Activated naive CD4-positive, alpha-beta T cell treated with Interleukin-2 at 50 U/mL for 16 hours (primary cell): ENCODE data around the gene CD3G.

Experiments
- DNase-seq: peaks from one replicate; pipeline ENCODE4 v3.0.0-alpha.2; 2020

CD3G gene

DNA sequence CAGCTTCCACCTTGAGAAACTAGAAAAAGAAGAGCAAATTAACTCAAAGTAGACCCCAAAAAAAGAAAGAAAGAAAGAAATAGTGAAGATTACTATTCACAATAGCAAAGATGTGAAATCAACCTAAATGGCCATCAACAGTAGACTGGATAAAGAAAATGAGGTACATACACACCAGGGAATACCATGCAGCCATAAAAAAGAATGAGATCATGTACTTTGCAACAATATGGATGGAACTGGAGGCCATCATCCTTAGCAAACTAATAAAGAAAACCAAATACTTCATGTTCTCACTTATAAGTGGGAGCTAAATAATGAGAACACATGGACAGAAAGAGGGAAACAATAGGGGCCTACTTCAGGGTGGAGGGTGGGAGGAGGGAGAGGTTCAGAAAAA lies 15.4 kb upstream of the CD3G start:
- no peak for DNase-seq

DNA sequence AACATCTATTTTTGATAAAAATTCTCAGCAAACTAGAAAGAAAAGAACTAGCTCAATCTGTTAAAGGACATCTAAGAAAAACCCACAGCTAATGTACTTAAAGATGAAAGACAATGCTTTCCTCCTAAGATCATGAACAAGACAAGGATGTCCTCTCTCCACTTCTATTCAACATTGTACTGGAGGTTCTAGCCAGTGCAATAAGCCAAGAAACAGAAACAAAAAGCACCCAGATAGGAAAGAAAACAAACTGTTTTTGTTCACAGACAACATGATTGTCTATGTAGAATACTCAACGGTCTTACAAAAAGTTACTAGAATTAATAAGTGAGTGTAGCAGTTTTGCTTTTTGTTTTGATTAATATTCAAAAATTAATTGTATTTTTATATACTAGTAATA lies 9.4 kb upstream of the CD3G start:
- DNase-seq = no peak

DNA sequence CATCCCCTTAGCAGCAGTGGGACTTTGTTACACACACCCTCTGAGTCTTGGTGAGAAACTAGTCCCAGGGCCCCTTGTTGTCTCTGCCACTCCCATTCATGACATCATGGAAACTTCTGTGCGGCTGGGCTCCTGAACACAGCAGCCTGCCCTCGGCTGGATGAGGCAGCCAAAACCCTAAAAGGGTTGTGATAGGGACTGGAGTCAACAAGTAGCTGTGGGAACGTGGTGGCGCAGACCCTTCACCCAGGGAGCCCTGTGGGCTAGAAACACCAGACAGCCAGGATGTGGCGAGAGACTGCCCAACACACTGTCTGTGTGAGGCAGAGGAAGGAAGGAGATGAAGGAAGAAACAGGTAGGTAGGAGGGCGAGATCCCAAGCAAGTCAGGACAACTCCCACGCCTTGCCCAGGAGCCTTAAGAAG lies 5.5 kb upstream of the CD3G start:
- DNase-seq = peak; percentile 83

DNA sequence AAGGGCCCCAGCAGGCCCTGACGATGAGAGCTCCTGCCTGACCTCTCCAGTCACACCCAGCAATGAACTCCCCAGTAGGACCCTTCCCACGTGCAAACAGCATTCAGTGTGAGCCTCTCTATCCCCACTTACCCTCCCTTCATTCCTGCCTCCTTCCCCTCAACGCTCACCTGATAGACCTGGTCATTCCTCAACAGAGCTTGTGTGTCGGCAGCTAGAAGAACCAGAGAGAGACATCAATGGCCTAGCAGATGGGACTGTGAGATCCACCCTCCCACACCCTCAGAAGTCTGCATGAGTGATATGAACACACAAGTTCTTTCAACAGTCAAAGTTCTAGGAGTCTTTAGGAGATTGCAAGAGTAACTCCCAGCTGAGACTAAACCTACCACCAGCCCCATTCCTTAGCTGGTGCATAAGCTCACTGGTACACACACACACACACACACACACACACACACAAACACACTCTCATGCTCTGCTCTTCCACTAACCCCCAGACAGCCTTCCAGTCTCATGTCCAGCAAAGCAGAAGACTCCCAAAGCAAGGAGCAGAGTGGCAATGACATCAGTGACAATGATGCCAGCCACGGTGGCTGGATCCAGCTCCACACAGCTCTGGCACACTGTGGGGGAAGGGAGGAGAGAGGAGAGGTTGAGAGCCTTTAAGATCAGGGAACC lies 4.7 kb upstream of the CD3G start:
- DNase-seq = peak; percentile 22

DNA sequence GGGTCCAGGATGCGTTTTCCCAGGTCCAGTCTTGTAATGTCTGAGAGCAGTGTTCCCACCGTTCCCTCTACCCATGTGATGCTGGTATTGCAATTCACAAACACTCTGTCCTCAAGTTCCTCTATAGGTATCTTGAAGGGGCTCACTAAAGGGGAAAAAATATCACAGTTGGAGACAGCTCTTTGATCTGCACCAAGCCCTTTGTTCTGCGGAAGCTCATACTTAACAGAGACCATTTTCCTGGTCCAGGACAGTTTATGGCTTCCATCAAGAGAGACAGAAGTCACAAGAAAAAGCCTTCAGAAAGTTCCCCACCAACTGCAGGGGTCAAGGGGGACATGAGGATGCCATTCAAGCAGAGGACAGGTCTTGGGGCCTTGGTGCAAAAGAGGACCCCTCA lies 3.7 kb upstream of the CD3G start:
- no peak for DNase-seq

DNA sequence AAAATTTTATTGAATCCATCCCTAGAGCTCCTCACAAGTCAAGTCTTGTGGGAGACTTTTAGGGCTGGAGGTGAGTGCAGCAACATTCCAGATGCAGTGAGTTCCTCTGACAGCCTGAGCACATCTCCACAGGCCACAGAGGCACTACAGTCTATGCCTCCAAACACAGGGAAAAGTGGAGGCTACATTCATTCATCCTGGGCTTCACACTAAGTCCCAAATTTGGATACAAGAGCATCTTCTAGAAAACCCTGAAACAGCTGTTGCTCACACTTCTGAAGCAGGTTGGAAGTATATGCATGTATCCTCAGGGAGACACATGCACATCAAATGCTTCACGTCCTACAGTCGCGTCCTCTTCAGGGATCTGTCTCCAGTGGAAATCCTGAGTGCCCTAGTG lies 2.9 kb upstream of the CD3G start:
- no peak for DNase-seq

DNA sequence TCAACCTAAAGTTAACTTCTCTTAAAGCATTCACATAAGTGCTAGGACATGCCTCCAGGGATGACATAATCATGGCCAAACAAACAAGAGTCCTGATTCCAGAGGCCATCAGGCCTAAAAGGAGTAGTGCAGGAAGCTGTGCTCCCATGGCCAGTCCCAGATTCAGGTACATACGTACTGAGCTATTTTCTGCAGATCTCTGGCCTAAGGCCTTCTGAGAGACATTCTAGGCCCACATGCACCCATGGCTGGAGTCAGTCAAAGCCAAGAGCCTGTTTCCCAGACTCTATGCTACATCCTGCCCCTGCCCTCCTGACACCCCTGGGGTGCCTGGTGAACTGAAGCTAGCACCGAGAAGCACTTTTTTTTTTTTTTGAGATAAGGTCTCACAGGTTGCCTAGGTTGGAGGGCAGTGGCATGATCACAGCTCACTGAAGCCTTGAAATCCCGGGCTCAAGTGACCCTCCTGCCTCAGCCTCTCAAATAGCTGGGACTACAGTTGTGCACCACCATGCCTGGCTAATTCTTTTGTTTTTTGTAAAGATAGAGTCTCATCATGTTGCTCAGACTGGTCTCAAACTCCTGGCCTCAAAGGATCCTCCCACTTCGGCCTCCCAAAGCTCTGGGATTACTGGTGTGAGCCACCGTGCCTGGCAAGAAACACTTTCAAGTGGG lies 2.2 kb upstream of the CD3G start:
- DNase-seq = peak; percentile 18

DNA sequence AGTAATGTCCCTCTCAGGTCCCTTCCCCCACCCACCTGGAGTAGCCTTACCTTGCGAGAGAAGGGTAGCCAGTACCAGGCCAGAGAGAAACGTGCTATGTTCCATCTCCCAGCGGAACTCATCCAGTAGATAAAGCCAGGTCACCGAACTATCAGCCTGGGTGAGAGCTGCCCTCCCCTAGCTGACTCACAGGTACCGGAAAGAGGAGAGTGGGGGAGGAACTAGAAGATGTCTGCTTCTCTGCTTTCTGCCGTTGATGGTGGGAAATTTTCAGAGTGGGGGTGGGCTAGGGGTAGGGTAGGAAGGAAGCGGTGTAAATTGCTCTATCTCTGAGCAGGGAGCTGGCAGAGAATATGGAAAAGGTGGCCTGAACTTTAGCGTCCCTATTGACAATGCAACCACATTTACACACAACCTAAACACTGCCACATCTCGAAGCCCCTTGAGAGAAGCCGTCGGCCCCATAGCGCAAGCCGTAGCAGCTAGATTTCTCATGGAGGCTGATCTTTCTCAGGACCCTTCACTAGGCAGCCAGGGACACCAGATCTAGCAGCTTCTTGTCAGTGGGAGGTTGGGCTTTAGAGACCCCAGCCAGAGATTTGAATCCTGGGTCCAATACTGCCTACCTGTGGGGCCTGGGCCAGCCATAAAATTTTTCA lies 1.5 kb upstream of the CD3G start, which contains the start of gene CD3D:
CD3D (minus strand) TSS at position 203 of the 659 bp plus-strand sequence; CDS start at position 105, 98 bp downstream.
- peak; percentile 75 for DNase-seq

DNA sequence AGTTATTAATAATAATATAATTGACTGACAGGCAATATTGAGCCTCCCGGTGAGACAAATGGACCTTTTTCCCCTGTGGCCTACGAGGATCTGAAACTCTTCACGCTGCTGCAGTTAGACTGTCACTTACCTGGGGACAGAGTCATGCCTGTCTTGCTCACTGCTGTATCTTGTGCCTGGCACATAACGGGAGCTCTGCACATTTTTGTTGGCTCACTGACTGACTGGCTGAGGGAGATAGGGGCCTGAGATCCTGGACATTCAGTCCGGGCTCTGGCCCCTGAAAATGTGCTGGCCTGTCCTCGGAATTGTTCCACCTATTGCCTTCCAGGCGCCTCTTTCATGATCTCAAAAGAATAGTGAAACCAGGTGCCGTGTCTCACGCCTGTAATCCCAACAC lies 896 bp upstream of the CD3G start:
- peak; percentile 34 for DNase-seq

DNA sequence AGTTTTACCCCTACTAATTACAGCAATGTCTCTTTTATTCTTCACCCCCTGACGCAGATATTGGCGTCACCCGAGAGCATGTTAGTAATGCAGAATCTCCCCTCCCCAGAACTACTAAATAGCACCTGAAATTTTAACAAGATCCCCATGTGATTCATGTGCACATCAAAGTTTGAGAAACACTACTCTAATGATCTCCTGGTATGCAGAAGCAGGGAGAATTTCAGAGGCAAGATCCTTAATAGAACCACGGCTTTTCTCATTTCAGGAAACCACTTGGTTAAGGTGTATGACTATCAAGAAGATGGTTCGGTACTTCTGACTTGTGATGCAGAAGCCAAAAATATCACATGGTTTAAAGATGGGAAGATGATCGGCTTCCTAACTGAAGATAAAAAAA lies 5.3 kb downstream of the CD3G start:
- DNase-seq = no peak

DNA sequence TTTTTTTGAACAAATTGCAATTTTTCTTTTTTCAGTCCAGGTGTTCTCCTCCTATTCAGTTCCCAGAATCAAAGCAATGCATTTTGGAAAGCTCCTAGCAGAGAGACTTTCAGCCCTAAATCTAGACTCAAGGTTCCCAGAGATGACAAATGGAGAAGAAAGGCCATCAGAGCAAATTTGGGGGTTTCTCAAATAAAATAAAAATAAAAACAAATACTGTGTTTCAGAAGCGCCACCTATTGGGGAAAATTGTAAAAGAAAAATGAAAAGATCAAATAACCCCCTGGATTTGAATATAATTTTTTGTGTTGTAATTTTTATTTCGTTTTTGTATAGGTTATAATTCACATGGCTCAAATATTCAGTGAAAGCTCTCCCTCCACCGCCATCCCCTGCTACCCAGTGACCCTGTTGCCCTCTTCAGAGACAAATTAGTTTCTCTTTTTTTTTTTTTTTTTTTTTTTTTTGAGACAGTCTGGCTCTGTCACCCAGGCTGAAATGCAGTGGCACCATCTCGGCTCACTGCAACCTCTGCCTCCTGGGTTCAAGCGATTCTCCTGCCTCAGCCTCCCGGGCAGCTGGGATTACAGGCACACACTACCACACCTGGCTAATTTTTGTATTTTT lies 9.1 kb downstream of the CD3G start:
- DNase-seq = no peak

DNA sequence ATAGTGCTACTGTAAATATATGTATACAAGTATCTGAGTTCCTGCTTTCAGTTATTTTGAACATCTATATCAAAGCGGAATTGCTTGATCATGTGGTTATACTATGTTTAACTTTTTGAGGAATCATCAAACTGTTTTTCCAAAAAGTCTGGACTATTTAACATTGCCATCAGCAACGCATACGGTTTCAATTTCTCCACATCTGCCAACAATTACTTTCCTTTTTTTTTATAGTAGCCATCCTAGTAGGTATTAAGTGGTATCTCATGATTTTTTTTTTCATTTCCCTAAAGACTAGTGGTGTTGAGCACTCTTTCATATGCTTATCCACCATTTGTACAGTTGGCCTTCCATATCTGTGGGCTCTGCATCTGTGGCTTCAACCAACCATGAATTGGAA lies 13.9 kb downstream of the CD3G start:
- no peak for DNase-seq

DNA sequence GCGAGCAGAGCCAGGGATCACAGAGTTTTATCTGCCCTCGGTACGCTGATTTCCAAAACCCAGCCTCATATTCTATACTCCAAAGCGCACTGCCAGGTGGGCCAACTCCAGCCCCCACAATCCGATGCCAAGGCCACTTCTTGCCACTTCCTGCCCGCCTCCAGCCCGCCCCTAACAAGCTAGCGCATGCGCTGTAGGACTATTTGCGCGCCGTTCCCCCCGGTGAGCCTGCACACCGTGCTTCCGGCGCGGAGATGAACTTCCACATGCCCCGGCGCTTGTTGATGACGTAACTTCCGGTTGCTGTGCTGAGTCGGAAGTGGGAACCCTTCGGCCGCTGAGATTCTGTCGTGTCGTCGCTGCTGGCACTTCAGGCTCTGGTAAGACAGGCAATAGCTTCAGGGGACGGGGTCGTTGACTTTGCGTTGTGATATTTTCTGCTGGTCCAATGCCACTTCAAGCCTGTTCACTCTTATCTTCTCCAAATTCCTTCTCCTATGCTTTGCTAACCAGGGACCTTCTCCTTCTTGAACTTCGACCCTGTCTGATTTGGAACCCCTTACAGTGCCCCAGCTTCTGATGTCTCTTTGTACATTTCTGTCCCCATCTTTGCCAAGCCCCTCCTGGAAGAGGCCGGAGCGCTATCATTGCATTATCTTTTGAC lies 15.3 kb downstream of the CD3G start, which contains the start of gene UBE4A:
UBE4A (plus strand) TSS at position 306 of the 664 bp plus-strand sequence. CDS start 5,481 bp downstream, outside the sequence.
- peak; percentile 97 for DNase-seq

DNA sequence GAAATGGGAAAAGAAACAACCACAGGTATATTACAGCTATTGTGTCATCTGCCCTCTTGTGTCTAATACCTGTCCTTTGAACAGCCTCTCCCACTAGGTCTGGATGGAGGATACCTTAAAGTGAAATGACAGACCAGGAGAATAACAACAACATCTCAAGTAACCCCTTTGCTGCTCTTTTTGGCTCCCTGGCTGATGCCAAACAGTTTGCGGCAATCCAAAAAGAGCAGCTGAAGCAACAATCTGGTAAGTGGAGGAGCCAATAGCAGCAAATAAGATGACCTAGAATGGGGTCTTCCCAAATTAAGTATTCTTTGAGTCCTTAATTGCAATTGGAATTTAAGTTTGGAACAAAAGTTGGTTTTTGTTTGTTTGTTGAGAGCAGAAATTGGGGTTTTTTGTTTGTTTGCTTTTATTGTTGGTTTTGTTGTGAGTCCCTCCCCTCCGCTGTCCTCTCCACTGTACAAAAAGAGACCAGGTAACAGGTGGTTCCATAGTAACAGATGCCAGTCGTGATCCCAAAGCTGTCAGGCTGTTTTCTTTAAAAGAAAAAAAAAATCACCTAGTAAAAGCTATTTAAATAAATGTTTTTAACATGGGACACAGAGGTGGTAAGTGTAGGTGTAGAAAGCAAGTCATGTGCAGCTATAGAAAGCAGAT lies 20.9 kb downstream of the CD3G start:
- DNase-seq = no peak

DNA sequence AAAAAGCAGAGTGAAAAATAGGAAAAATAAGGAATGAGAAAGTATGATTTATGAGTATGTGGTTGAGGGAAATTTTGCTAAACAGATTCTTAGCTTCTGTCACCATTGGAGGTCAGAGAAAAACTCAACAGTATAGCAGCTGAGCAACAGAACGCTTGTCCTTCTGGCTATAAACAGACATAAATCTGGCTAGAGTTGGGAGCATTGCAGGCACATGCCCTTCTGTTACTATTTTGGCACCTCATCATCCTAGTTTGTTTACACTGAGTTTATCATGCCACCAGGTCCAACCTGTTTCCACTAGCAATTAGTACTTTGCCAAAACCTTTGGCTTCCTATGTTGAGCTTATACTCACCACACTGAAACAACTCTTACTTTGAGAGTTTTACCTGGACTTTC lies 22.1 kb downstream of the CD3G start:
- no peak for DNase-seq

DNA sequence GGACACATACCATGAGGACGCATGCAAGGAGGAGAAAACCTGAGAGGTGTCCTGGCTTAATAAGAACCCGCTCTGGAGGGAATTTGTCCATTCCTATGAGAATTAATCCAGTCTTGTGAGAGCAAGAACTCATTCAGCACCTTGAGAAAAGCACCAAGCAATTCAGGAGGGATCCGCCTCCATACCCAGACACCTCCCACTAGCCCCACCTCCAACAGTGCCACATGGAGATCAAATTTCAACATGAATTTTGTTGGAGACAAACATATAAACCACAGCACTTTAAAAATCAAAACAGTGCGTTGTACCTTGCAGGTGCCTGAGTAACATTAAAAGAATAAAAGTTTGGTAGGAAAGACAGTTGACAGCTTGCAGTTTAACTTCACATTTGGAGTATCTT lies 26.6 kb downstream of the CD3G start:
- DNase-seq = no peak

DNA sequence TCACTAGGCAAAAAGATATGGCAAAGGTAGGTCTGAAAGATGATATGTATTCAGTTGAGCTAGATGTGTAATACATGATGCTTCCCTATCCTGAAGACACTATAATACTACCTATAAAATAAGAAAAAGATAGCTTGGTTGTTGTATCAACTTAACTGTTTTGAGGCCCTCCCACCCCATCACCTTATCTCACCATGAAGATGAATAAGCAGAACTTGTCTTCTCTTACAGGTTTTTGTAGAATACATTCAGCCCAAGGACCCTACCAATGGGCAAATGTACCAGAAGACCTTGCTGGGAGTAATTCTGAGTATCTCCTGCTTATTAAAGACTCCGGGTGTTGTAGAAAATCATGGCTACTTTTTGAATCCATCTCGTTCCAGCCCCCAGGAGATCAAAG lies 29.1 kb downstream of the CD3G start:
- DNase-seq = no peak

DNA sequence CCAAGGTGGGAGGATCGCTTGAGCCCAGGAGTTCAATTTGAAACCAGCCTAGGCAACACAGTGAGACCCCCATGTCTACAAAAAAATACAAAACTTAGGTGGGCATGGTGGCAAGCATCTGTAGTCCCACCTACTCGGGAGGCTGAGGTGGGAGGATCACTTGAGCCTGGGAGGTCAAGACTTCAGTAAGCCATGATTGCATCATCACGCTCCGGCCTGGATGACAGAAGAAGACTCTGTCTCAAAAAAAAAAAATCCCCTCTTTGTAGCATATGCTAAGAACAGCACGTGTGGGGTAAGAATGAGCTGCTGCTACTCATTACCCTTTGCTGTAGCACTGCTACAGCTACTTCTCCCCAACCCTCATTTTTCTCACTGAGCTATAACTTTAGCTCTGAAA lies 29.7 kb downstream of the CD3G start:
- DNase-seq = no peak

DNA sequence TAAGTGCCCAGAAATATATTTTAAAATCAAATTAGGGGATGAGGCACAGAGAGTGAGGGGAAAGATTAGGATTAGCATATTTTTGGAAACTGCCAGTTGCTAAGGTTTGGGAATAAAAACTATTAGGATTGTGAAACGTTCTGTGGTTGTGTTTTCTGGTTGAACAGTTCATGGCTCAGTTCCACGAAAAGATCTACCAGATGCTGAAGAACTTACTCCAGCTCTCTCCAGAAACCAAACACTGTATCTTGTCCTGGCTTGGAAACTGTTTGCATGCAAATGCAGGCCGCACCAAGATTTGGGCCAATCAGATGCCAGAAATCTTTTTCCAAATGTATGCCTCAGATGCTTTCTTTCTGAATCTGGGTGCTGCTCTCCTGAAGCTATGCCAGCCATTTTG lies 30.6 kb downstream of the CD3G start:
- DNase-seq = no peak

DNA sequence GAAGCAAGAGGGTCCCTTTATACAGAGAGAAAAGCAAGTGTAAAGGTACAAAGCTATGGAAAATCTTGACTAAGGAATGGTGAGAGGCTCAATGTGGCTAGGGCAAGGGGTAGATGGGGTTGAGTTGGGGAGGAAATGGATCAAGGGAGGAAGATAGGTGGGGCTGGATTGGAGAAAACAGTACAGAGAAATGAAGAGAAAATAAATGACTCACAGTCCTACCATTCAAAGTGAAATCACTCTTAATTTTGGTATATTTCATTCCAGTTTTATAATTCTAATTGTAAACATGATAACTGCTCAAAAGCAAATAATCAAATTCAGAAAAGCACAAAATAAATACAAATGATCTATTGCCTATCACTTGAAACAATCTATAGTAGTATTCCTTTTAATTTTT lies 31.8 kb downstream of the CD3G start:
- no peak for DNase-seq

DNA sequence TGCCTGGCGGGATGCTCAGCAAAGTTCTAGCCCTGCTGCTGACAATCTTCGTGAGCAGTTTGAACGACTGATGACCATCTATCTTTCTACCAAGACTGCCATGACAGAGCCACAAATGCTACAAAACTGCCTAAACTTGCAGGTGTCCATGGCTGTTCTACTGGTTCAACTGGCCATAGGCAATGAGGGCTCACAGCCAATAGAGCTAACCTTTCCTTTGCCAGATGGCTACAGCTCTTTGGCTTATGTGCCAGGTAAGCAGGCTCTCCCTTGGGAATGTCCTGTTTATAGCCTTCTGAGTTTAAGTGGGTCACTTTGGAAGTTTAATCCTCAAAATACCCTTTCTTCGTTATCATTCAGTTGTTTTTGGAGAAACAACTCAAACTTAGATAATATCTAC lies 35.4 kb downstream of the CD3G start:
- DNase-seq = no peak

DNA sequence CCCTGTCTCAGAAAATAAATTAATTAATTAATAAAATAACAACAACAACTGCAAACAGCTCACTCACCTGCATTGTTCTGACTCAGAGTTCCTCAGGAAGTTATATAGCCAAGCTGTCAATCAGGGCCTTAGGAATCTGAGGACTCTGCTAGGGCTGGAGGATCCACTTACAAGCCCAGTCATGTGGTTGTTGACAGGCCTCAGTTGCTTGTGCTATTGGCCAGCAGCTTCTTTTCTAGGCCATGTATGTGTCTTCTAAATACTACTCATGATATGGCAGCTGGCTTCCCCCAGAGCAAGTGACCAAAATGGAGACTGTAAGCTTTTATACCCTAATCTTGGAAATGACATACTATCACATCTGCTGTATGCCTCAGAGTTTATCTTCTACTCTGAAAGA lies 36.4 kb downstream of the CD3G start:
- no peak for DNase-seq

DNA sequence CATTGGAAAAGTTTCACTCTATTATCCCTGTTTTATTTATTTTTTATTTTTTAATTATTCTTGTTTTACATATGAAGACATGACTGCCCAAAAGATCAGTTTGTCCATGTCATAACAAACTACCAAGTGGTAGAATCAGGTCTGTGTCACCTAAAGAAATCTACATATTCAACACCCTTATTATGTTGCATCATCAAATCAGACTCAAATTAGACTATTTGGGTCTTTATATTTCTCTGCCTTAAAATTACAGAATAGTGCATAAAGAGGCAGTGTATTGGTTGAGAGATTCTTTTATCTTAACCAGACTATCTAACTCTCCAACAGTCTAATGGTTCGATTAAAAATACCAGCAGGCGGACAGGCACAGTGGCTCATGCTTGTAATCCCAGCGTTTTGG lies 38.8 kb downstream of the CD3G start:
- DNase-seq = no peak
